HG03469 (cell line): ENCODE results near the gene RAD51B.

Source experiments
- ATAC-seq: cut with Tn5 transposase; IDR thresholded peaks from one replicate; pipeline ENCODE4 v1.9.1; 2021; ENCODE audit warnings: mild to moderate bottlenecking, moderate library complexity, moderate number of reproducible peaks; ENCODE audit not compliant: unreplicated experiment

RAD51B gene

GRCh38 chr14:67833403-67833802 lies 13.8 kb downstream of the RAD51B start:
- ATAC-seq: no peak

GRCh38 chr14:67835596-67835995 lies 16.0 kb downstream of the RAD51B start:
- no peak for ATAC-seq

- ATAC-seq: no peak
Observed at GRCh38 chr14:67837011-67837624, 17.5 kb downstream of the RAD51B start.

GRCh38 chr14:67846029-67846610 lies 26.5 kb downstream of the RAD51B start:
- no peak for ATAC-seq

GRCh38 chr14:67850066-67850830 lies 30.7 kb downstream of the RAD51B start:
- no peak for ATAC-seq

GRCh38 chr14:67851785-67852410 lies 32.3 kb downstream of the RAD51B start:
- no peak for ATAC-seq

- no peak for ATAC-seq
Observed at GRCh38 chr14:67852926-67853604, 33.5 kb downstream of the RAD51B start.

GRCh38 chr14:67853715-67854114 lies 34.1 kb downstream of the RAD51B start:
- ATAC-seq: no peak

GRCh38 chr14:67856827-67857226 lies 37.2 kb downstream of the RAD51B start:
- no peak for ATAC-seq

- ATAC-seq: no peak
Observed at GRCh38 chr14:67857778-67858350, 38.3 kb downstream of the RAD51B start.

GRCh38 chr14:67859169-67859749 lies 39.7 kb downstream of the RAD51B start:
- ATAC-seq: no peak

- ATAC-seq: no peak
Observed at GRCh38 chr14:67863223-67863622, 43.6 kb downstream of the RAD51B start.

- ATAC-seq: no peak
Observed at GRCh38 chr14:67875175-67876006, 55.8 kb downstream of the RAD51B start.

- no peak for ATAC-seq
Observed at GRCh38 chr14:67879026-67879425, 59.4 kb downstream of the RAD51B start.

- peak; percentile 62 for ATAC-seq
Observed at GRCh38 chr14:67881225-67881624, 61.6 kb downstream of the RAD51B start.

- no peak for ATAC-seq
Observed at GRCh38 chr14:67882986-67883555, 63.5 kb downstream of the RAD51B start.

- ATAC-seq: no peak
Observed at GRCh38 chr14:67883717-67884116, 64.1 kb downstream of the RAD51B start.

GRCh38 chr14:67886191-67886590 lies 66.6 kb downstream of the RAD51B start:
- no peak for ATAC-seq

GRCh38 chr14:67887478-67887877 lies 67.9 kb downstream of the RAD51B start:
- ATAC-seq: no peak
